IMR-90 (cell line): ENCODE results near the gene TTC38. TPM values are rescaled to one million over a fixed set of nuclear protein-coding genes. Genes with fewer than 3 reads are reported as not detected.

ENCODE experiments used
- ATAC-seq: fragments of 200-7000 bp; cut with Tn5 transposase; 2 replicates; pipeline ENCODE4 v1.9.1; 2020; ENCODE audit warnings: low read depth, mild to moderate bottlenecking, moderate library complexity
- BruUV-seq: library from RNA; stranded (reverse); fragments of 400-500 nt; replicated peaks from 2 replicates; lab custom pipeline; 2021; lab: Mats Ljungman, UMichigan
- CTCF ChIA-PET: fragments of 300-600 bp; formaldehyde crosslinking; extraction: SDS; loops from one replicate; lab custom pipeline; 2021; ENCODE audit warnings: antibody characterized with exemption; lab: Yijun Ruan, JAX
- POLR2A ChIA-PET: fragments of 300-600 bp; sonication (Branson Sonifier 250); formaldehyde crosslinking; loops from one replicate; lab custom pipeline; 2022; ENCODE audit warnings: antibody characterized with exemption; ENCODE audit not compliant: unreplicated experiment; lab: Charles Lee
- DNase-seq: peaks from one replicate; pipeline ENCODE4 v3.0.0; 2013
- H2AFZ ChIP-seq: replicated peaks from 2 replicates; pipeline ENCODE3; 2013; ENCODE audit warnings: low read length, mild to moderate bottlenecking; ENCODE audit not compliant: poor library complexity
- H2AK5ac ChIP-seq: 2 replicates; pipeline ENCODE4 v1.6.1; 2013; ENCODE audit warnings: low read depth, low read length, inconsistent platforms
- H2AK9ac ChIP-seq: replicated peaks from 2 replicates; pipeline ENCODE3; 2013; ENCODE audit warnings: mild to moderate bottlenecking, low read depth, low read length, moderate library complexity; ENCODE audit not compliant: poor library complexity
- H2BK120ac ChIP-seq: 2 replicates; pipeline ENCODE4 v1.6.1; 2013; ENCODE audit warnings: low read depth, low read length, inconsistent platforms
- H2BK15ac ChIP-seq: 3 replicates; pipeline ENCODE4 v1.6.1; 2013; ENCODE audit warnings: low read depth, low read length, inconsistent platforms
- H2BK20ac ChIP-seq: 2 replicates; pipeline ENCODE4 v1.6.1; 2013; ENCODE audit warnings: low read depth, mild to moderate bottlenecking, inconsistent platforms, low read length, moderate library complexity
- H2BK5ac ChIP-seq: 2 replicates; pipeline ENCODE4 v1.6.1; 2013; ENCODE audit warnings: mild to moderate bottlenecking, low read depth, low read length, inconsistent platforms; ENCODE audit not compliant: poor library complexity, severe bottlenecking
- H3K14ac ChIP-seq: replicated peaks from 2 replicates; pipeline ENCODE4 v1.6.1; 2013; ENCODE audit warnings: low read depth, low read length, inconsistent platforms
- H3K18ac ChIP-seq: 2 replicates; pipeline ENCODE4 v1.6.1; 2013; ENCODE audit warnings: low read depth, low read length, control low read depth
- H3K23ac ChIP-seq: 2 replicates; pipeline ENCODE4 v1.6.1; 2013; ENCODE audit warnings: low read depth, low read length, inconsistent platforms
- H3K27ac ChIP-seq: 2 replicates; pipeline ENCODE4 v1.5.1; 2013; ENCODE audit warnings: mild to moderate bottlenecking, control low read depth, low read length; ENCODE audit not compliant: insufficient read depth
- H3K27me3 ChIP-seq: 2 replicates; pipeline ENCODE4 v1.6.1; 2013; ENCODE audit warnings: low read length; ENCODE audit not compliant: control insufficient read depth, insufficient read depth
- H3K36me3 ChIP-seq: 2 replicates; pipeline ENCODE4 v1.6.1; 2013; ENCODE audit warnings: low read length, mixed read lengths; ENCODE audit not compliant: control insufficient read depth, insufficient read depth
- H3K4ac ChIP-seq: 2 replicates; pipeline ENCODE4 v1.6.1; 2013; ENCODE audit warnings: low read depth, low read length, inconsistent platforms
- H3K4me1 ChIP-seq: 2 replicates; pipeline ENCODE4 v1.6.1; 2013; ENCODE audit warnings: low read length, mixed read lengths; ENCODE audit not compliant: control insufficient read depth, insufficient read depth
- H3K4me2 ChIP-seq: 2 replicates; pipeline ENCODE4 v1.6.1; 2013; ENCODE audit warnings: low read depth, mild to moderate bottlenecking, control low read depth, low read length, moderate library complexity
- H3K4me3 ChIP-seq: 2 replicates; pipeline ENCODE4 v1.5.1; 2013; ENCODE audit warnings: low read depth, mild to moderate bottlenecking, control low read depth, low read length, moderate library complexity; ENCODE audit not compliant: insufficient read depth
- H3K56ac ChIP-seq: 2 replicates; pipeline ENCODE4 v1.6.1; 2013; ENCODE audit warnings: low read length, inconsistent platforms; ENCODE audit not compliant: insufficient read depth; ENCODE audit errors: extremely low read depth
- H3K79me1 ChIP-seq, 2 experiments: 2 replicates each; pipeline ENCODE4 v1.6.1; 2013; ENCODE audit warnings: low read length in 2 of 2, inconsistent platforms in 1 of 2, low read depth in 1 of 2
- H3K9ac ChIP-seq: 2 replicates; pipeline ENCODE4 v1.6.1; 2013; ENCODE audit warnings: low read depth, low read length, control low read depth
- H3K9me1 ChIP-seq: 2 replicates; pipeline ENCODE4 v1.6.1; 2013; ENCODE audit warnings: low read length, inconsistent platforms; ENCODE audit not compliant: insufficient read depth
- H3K9me3 ChIP-seq: 2 replicates; pipeline ENCODE4 v1.6.1; 2013; ENCODE audit warnings: low read length; ENCODE audit not compliant: control insufficient read depth, insufficient read depth
- H4K20me1 ChIP-seq: 2 replicates; pipeline ENCODE4 v1.6.1; 2013; ENCODE audit warnings: low read length, inconsistent platforms; ENCODE audit not compliant: insufficient read depth
- H4K5ac ChIP-seq: 2 replicates; pipeline ENCODE4 v1.6.1; 2013; ENCODE audit warnings: mild to moderate bottlenecking, low read depth, low read length, control low read depth
- H4K8ac ChIP-seq, 2 experiments: 2 replicates each; pipeline ENCODE4 v1.6.1; 2013; ENCODE audit warnings: low read depth in 2 of 2, low read length in 2 of 2, control low read depth in 1 of 2, inconsistent platforms in 1 of 2
- H4K91ac ChIP-seq: 2 replicates; pipeline ENCODE4 v1.6.1; 2013; ENCODE audit warnings: low read depth, low read length, inconsistent platforms; ENCODE audit not compliant: insufficient read depth
- FOS ChIP-seq: fragments of 150-350 bp; IDR thresholded peaks from 2 replicates; pipeline ENCODE4 v1.6.1; 2016; ENCODE audit warnings: low read depth, low read length
- RAD21 ChIP-seq: IDR thresholded peaks from 2 replicates; pipeline ENCODE4 v1.6.1; 2012; ENCODE audit warnings: low read length, improper control_type of control experiment
- RCOR1 ChIP-seq: IDR thresholded peaks from 2 replicates; pipeline ENCODE4 v1.6.1; 2012; ENCODE audit warnings: mild to moderate bottlenecking, low read length, improper control_type of control experiment; ENCODE audit not compliant: insufficient replicate concordance
- WGBS, 2 experiments: methylation state at CpG; one replicate each; pipeline versions ENCODE4 v1.1.5 to v1.1.7; 2013; ENCODE audit warnings: missing lambda C conversion rate in 2 of 2; ENCODE audit not compliant: insufficient read length in 1 of 2; ENCODE audit errors: extremely low coverage in 2 of 2; 5-methylcytosine and 5-hydroxymethylcytosine counted together
- dilution Hi-C: fragments of 300-500 bp; cut with HindIII; formaldehyde crosslinking; loops from one replicate; pipeline ENCODE4 v1.14.3; 2018; ENCODE audit warnings: low sequenced_read_pairs; ENCODE audit not compliant: unreplicated experiment
- in situ Hi-C: fragments of 300-500 bp; cut with MboI; formaldehyde crosslinking; loops from 3 replicates; pipeline ENCODE4 v1.14.3; 2019; ENCODE audit warnings: low sequenced_read_pairs, inconsistent platforms, mixed read lengths
- intact Hi-C: fragments of 100-400 bp; cut with micrococcal nuclease; formaldehyde crosslinking; loops from 2 replicates; pipeline ENCODE4 v1.10.0; 2022
- polyA plus RNA-seq, 3 experiments: library from polyadenylated mRNA; depleted of rRNA; stranded (reverse); fragments of >200 nt; gene quantifications; 2 replicates each; pipeline ENCODE4 v1.2.3, GENCODE V29; 2012; ENCODE audit warnings: low replicate concordance in 1 of 3
- total RNA-seq: library from RNA; depleted of rRNA; stranded (reverse); fragments of >200 nt; gene quantifications from 2 replicates; pipeline ENCODE4 v1.2.3, GENCODE V29; 2012

The TTC38 gene
- total and polyA plus RNA-seq, 2 of the 4 experiments (the other 2 are of a cell fraction) = 43.6 to 52.3 TPM

DNA sequence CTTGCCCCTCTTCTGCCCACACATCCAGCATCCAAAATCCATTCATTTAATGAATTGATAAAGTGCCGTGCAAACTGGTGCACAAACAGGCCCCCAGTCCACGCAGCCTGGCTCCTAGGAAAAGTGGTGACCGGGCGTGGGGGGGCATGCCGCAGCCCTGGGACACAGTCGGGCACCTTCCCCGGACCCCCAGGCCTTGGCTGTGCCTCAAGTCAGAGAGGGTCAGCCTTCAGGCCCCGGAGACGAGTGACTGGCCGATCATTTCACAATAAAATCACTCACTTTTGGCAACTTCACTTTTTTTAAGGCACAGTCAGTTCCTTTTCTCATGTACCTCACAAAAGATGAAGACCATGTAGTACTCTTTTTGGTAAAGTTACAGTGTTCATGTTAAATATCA, 25.7 kb upstream of the TTC38 start:
- H3K56ac ChIP-seq = no peak overlapping the region
- ChIA-PET CTCF (no interaction called here), POLR2A (no interaction called here)
- no TSS peak for BruUV-seq
- H3K36me3 ChIP-seq = peaks cover 26% of the 10 kb centered on the region
- peaks cover 0 to 18% of the 10 kb centered on the region in 2 experiments; a peak in 3 of 4 replicates for H3K79me1 ChIP-seq
- H2BK15ac ChIP-seq = no peak overlapping the region
- H3K27me3 ChIP-seq = no peaks in the 10 kb centered on the region
- no peak overlapping the region for H2BK5ac ChIP-seq
- H4K8ac ChIP-seq = no peak overlapping the region
- TF ChIP-seq RCOR1 (no peak), RAD21 (no peak), FOS (no peak)
- no peak overlapping the region for H2BK20ac ChIP-seq
- no peak overlapping the region for H3K4me3 ChIP-seq
- no peak overlapping the region for H3K9ac ChIP-seq
- ATAC-seq = no peak
- no peaks in the 10 kb centered on the region; the same call in none of the 2 replicates for H4K20me1 ChIP-seq
- H3K23ac ChIP-seq = no peak overlapping the region
- dilution Hi-C loops = no loop called here
- H3K4me2 ChIP-seq = no peak overlapping the region
- H2AK5ac ChIP-seq = no peak overlapping the region
- H2AK9ac ChIP-seq = no peak overlapping the region
- H2AFZ ChIP-seq = no peak overlapping the region
- H3K4ac ChIP-seq = no peak overlapping the region
- intact Hi-C loops = no loop called here
- no peak overlapping the region for H2BK120ac ChIP-seq
- WGBS, 2 experiments = 96% methylated on average over 5 of the region's 10 CpGs; no CpG with 5 or more reads in 1 of the 2 experiments
- peaks cover 15% of the 10 kb centered on the region for H3K9me1 ChIP-seq
- H3K18ac ChIP-seq = no peak overlapping the region
- no peaks in the 10 kb centered on the region for H3K9me3 ChIP-seq
- peaks cover 4% of the 10 kb centered on the region for H3K4me1 ChIP-seq
- no peak overlapping the region for H3K27ac ChIP-seq
- DNase-seq = no peak
- no peak overlapping the region for H4K91ac ChIP-seq
- H4K5ac ChIP-seq = no peak overlapping the region
- no peak overlapping the region for H3K14ac ChIP-seq
- in situ Hi-C loops = no loop called here
